Activated CD8-positive, alpha-beta T cell treated with anti-CD3 and anti-CD28 coated beads for 36 hours (primary cell): ENCODE data around the gene ANGEL2. TPM values are rescaled to one million over a fixed set of nuclear protein-coding genes. Genes with fewer than 3 reads are reported as not detected.
"Not testable (repeated sequence)": the region's sequence is repeated elsewhere in the genome, so short reads cannot be mapped to it uniquely, and the experiment has no call there.

Experiments
- ATAC-seq: fragments of 200-7000 bp; cut with Tn5 transposase; one replicate; pipeline ENCODE4 v1.10.0; 2021; ENCODE audit warnings: mild to moderate bottlenecking, moderate library complexity
- CTCF ChIA-PET: fragments of 350-600 bp; sonication (Branson Sonifier 250); formaldehyde crosslinking; loops from one replicate; lab custom pipeline; 2021; ENCODE audit warnings: antibody characterized with exemption; lab: Charles Lee
- POLR2A ChIA-PET: fragments of 350-600 bp; sonication (Branson Sonifier 250); formaldehyde crosslinking; loops from one replicate; lab custom pipeline; 2021; ENCODE audit warnings: antibody characterized with exemption; lab: Charles Lee
- DNase-seq: peaks from one replicate; pipeline ENCODE4 v3.0.0-alpha.2; 2020
- H3K27ac Mint-ChIP-seq: one replicate; pipeline ENCODE4 v1.8.0; 2021; ENCODE audit warnings: mild to moderate bottlenecking, mixed read lengths
- H3K27me3 Mint-ChIP-seq: one replicate; pipeline ENCODE4 v1.8.0; 2021; ENCODE audit warnings: mixed read lengths
- H3K36me3 Mint-ChIP-seq: one replicate; pipeline ENCODE4 v1.8.0; 2021; ENCODE audit warnings: low read depth, mixed read lengths
- H3K4me1 Mint-ChIP-seq: one replicate; pipeline ENCODE4 v1.8.0; 2021; ENCODE audit warnings: low read depth, mixed read lengths
- H3K4me3 Mint-ChIP-seq: one replicate; pipeline ENCODE4 v1.8.0; 2021; ENCODE audit warnings: mild to moderate bottlenecking, moderate library complexity, mixed read lengths
- H3K9me3 Mint-ChIP-seq: one replicate; pipeline ENCODE4 v1.8.0; 2021; ENCODE audit warnings: mixed read lengths
- CTCF ChIP-seq: fragments of 200-600 bp; IDR thresholded peaks from one replicate; pipeline ENCODE4 v1.8.0; 2022; ENCODE audit warnings: antibody characterized with exemption, mild to moderate bottlenecking
- intact Hi-C: fragments of 100-400 bp; cut with micrococcal nuclease; formaldehyde crosslinking; loops from one replicate; pipeline ENCODE4 v1.10.0; 2022
- total RNA-seq, 2 experiments: library from RNA; stranded (reverse); gene quantifications; one replicate each; pipeline ENCODE4 v1.2.3, GENCODE V29; 2021

ANGEL2 gene
- total RNA-seq, 2 experiments from 2014 or later, result 41.1 to 44.2 TPM

- ChIA-PET POLR2A (interaction anchor here (0.7 to 0.9 kb wide), 3 partner anchors 20 to 194 kb away, joined by 3 read pairs; partner anchors contain the start of gene FLVCR1), CTCF (interaction anchor here (1.0 to 1.2 kb wide), 2 partner anchors 31 to 55 kb away, joined by 3 read pairs; no protein-coding TSS in a partner anchor)
- Mint-ChIP-seq H3K27me3 (peaks cover 11% of the 10 kb centered on the region), H3K4me1 (peaks cover 23% of the 10 kb centered on the region), H3K9me3 (peaks cover 9% of the 10 kb centered on the region), H3K4me3 (peak within 1 kb of the TSS; percentile 81), H3K36me3 (peaks cover 7% of the 10 kb centered on the region), H3K27ac (peak within 1 kb of the TSS; percentile 91)
- DNase-seq, result peak; percentile 89
- intact Hi-C loops, result loop anchor here (1.0 kb wide), 1 partner anchor 36 kb away; the partner anchor contains the start of gene ANGEL2
- TF ChIP-seq CTCF, result no peak
- ATAC-seq, result peak; percentile 95
Measured at GRCh38 chr1:213051127-213051880, 35.6 kb upstream of the ANGEL2 start, which contains the start of gene RPS6KC1. Gene RPS6KC1 (plus strand): TSS chr1:213051241. CDS start chr1:213051405, 164 bp downstream.

GRCh38 chr1:213050745-213051126, 35.1 kb upstream of the ANGEL2 start:
- intact Hi-C loops, result loop anchor here (1.0 kb wide), 1 partner anchor 35 kb away; the partner anchor contains the start of gene ANGEL2
- peak; percentile 37 for ATAC-seq
- H3K27ac Mint-ChIP-seq, result peak overlapping the region; percentile 91
- peaks cover 11% of the 10 kb centered on the region for H3K27me3 Mint-ChIP-seq
- no peak for DNase-seq
- ChIA-PET CTCF (interaction anchor here (1.0 to 1.2 kb wide), 2 partner anchors 31 to 55 kb away, joined by 3 read pairs; no protein-coding TSS in a partner anchor), POLR2A (interaction anchor here (0.7 to 0.9 kb wide), 4 partner anchors 14 to 193 kb away, joined by 3 read pairs; partner anchors contain the start of gene FLVCR1)
- H3K36me3 Mint-ChIP-seq, result peaks cover 7% of the 10 kb centered on the region
- TF ChIP-seq CTCF, result no peak
- H3K9me3 Mint-ChIP-seq, result peaks cover 9% of the 10 kb centered on the region
- peaks cover 23% of the 10 kb centered on the region for H3K4me1 Mint-ChIP-seq
- H3K4me3 Mint-ChIP-seq, result peak overlapping the region; percentile 81

- TF ChIP-seq CTCF, result no peak
- ChIA-PET CTCF (no interaction called here), POLR2A (no interaction called here)
- Mint-ChIP-seq H3K36me3 (peaks cover 5% of the 10 kb centered on the region), H3K27me3 (peaks cover 11% of the 10 kb centered on the region), H3K4me3 (no peak overlapping the region), H3K4me1 (peaks cover 21% of the 10 kb centered on the region), H3K27ac (no peak overlapping the region), H3K9me3 (peaks cover 9% of the 10 kb centered on the region)
- ATAC-seq (no peak), DNase-seq (no peak)
- intact Hi-C loops, result no loop called here
Measured at GRCh38 chr1:213049232-213049631, 33.6 kb upstream of the ANGEL2 start.

GRCh38 chr1:213045321-213046226, 29.9 kb upstream of the ANGEL2 start:
- intact Hi-C loops, DNase-seq, CTCF ChIA-PET, H3K36me3 Mint-ChIP-seq, H3K27ac Mint-ChIP-seq, H3K4me3 Mint-ChIP-seq, POLR2A ChIA-PET, ATAC-seq, H3K9me3 Mint-ChIP-seq: not testable (repeated sequence)
- H3K27me3 Mint-ChIP-seq, result peaks cover 11% of the 10 kb centered on the region
- H3K4me1 Mint-ChIP-seq, result peaks cover 13% of the 10 kb centered on the region

GRCh38 chr1:213041443-213041842, 25.8 kb upstream of the ANGEL2 start:
- Mint-ChIP-seq H3K27me3 (peaks cover 10% of the 10 kb centered on the region), H3K36me3 (no peaks in the 10 kb centered on the region), H3K4me1 (peaks cover 7% of the 10 kb centered on the region), H3K9me3 (no peaks in the 10 kb centered on the region), H3K27ac (no peak overlapping the region), H3K4me3 (no peak overlapping the region)
- POLR2A ChIA-PET, result no interaction called here
- intact Hi-C loops, result no loop called here
- CTCF ChIA-PET, result no interaction called here
- DNase-seq, result no peak
- TF ChIP-seq CTCF, result no peak
- ATAC-seq, result no peak
